Gastrocnemius medialis (tissue), 4 donors: Measurements from ENCODE around the gene PDE4D.

Experiments used
- CTCF ChIP-seq, 5 experiments: fragments of 450-650 bp in 3 of 5; fragments of 200-600 bp in 2 of 5; sonication (generic) in 2 of 5; IDR thresholded peaks in 4 of 5; conservative IDR thresholded peaks in 1 of 5; 1 replicate in 4 of 5; 2 replicates in 1 of 5; pipeline ENCODE4 v1.5.1; 2016 to 2019; ENCODE audit warnings: antibody characterized with exemption in 5 of 5, mild to moderate bottlenecking in 3 of 5, moderate library complexity in 3 of 5
- POLR2A ChIP-seq, 2 donors: fragments of 450-650 bp; IDR thresholded peaks; one replicate each; pipeline ENCODE4 v1.6.1; 2017; ENCODE audit warnings: antibody characterized with exemption in 2 of 2, mild to moderate bottlenecking in 2 of 2, moderate library complexity in 2 of 2

GRCh38 chr5:59117320-59117719 lies 776.2 kb downstream of the PDE4D start:
- TF ChIP-seq CTCF (IDR thresholded peaks at IDR 0.05 in 4 of 5, conservative IDR thresholded peaks at IDR 0.05 in 1 of 5) = no peak
- TF ChIP-seq POLR2A (IDR thresholded peaks at IDR 0.05) = no peak
